HG03439 (cell line): ENCODE measurements around the gene SEC23A.
"Not testable (repeated sequence)": the region's sequence is repeated elsewhere in the genome, so short reads cannot be mapped to it uniquely, and the experiment has no call there.

Experiments used
- ATAC-seq: cut with Tn5 transposase; IDR thresholded peaks from one replicate; pipeline ENCODE4 v1.9.1; 2021; ENCODE audit warnings: mild to moderate bottlenecking, moderate library complexity; ENCODE audit not compliant: unreplicated experiment

The SEC23A gene

GRCh38 chr14:39034481-39035296, 68.3 kb downstream of the SEC23A start:
- ATAC-seq, result no peak

- ATAC-seq, result no peak
Observed at GRCh38 chr14:39033371-39033770, 69.7 kb downstream of the SEC23A start.

DNA sequence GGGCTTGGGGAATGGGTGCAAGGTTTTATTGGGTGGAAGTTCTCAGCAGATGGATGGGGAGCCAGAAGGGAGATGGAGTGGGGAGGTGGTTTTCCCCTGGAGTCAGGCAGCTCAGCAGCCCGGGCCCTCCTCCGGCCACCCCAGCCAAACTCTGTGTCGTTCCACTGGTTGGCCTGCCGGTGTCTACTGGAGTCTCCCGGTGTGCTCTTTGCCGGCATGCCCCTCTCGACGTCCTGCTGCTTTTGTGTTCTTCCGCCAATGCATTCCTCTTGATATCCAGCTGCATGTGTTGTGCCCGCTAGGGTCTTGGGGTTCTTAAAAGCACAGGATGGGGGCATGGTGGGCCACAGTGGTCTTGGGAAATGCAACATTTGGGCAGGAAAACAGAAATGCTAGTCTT, 72.8 kb downstream of the SEC23A start:
- ATAC-seq, result no peak

DNA sequence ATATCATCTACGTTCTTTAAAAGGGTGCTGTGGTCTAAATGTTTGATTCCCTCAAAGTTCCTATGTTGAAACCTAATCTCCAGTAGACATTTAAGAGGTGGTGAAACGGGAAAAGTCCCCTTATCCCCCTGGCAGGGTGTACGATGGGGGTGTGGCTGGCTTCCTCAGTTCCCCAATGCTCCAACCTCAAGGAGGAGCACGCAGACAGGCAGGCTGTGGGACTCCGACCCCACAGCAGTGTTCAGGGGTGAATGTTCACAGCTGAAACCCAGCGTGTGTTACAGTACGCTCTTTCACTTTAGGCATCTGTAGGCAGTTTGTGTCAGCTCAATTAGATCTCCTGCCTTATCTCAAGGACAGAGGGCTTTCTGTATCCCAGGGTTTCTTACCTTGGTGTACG, 73.2 kb downstream of the SEC23A start:
- no peak for ATAC-seq

GRCh38 chr14:39028620-39029019, 74.4 kb downstream of the SEC23A start:
- no peak for ATAC-seq

- ATAC-seq, result no peak
Observed at GRCh38 chr14:39025810-39026627, 77.0 kb downstream of the SEC23A start.

- no peak for ATAC-seq
Observed at GRCh38 chr14:39025250-39025809, 77.7 kb downstream of the SEC23A start.

- ATAC-seq, result no peak
Observed at GRCh38 chr14:39023939-39024871, 78.8 kb downstream of the SEC23A start.

DNA sequence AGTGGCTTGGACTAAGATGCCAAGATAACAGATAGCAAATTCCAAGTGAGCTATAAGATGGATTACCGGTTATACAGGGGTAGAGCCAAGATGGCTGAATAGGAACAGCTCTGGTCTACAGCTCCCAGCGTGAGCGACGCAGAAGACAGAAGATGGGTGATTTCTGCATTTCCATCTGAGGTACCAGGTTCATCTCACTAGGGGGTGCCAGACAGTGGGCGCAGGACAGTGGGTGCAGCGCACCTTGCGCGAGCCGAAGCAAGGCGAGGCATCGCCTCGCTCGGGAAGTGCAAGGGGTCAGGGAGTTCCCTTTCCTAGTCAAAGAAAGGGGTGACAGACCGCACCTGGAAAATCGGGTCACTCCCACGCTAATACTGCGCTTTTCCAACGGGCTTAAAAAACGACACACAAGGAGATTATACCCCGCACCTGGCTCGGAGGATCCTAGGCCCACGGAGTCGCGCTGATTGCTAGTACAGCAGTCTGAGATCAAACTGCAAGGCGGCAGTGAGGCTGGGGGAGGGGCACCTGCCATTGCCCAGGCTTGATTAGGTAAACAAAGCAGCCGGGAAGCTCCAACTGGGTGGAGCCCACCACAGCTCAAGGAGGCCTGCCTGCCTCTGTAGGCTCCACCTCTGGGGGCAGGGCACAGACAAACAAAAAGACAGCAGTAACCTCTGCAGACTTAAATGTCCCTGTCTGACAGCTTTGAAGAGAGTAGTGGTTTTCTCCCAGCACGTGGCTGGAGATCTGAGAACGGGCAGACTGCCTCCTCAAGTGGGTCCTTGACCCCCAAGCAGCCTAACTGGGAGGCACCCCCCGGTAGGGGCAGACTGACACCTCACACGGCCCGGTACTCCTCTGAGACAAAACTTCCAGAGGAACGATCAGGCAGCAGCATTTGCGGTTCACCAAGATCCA, 85.7 kb downstream of the SEC23A start:
- not testable (repeated sequence) for ATAC-seq

DNA sequence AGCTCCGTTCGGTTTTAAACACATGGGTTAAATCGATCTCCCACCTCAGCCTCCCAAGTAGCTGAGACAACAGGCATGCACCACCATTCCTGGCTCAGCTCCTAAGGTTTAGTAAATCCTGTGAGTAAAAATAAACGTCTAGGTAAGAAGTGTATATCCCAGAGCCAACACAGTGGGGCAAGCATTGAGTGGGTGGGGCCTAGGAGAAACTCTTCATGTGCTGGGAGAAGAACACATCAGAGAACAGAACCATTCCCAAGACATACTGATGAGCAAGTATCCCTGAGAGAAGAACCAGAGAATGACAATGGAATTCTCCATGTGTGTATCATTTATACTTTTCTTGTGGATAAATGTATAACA, 86.3 kb downstream of the SEC23A start:
- no peak for ATAC-seq

- ATAC-seq, result no peak
Observed at GRCh38 chr14:39015964-39016577, 87.0 kb downstream of the SEC23A start.

DNA sequence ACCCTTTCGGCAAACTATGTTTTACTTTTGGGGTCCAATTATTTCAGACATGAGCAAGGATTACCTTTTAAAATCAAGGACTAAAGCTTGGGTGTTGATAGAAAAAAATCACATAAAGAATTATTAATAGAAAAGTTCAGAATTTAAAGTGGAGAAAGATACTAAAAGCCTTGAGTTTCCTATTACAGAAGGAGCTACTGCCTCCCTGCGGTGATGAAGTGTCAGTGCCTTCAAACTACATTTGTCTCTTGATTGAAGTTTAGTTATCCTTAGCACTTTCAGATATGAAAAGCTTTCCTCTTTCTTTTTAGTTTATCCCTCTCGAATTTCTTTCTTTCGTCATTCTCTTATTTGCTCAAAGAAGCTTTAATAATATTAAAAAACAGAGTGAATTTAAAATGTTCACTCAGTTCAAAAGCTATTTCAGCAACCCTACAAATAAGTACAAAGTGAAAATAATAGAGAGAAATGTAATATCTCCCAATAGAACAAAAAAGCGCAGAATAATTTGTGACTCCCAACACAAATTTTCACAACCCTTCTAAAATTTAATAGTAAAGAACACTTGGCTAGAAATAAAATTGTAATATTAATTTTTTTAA, 87.6 kb downstream of the SEC23A start:
- ATAC-seq, result no peak

- no peak for ATAC-seq
Observed at GRCh38 chr14:39014460-39014859, 88.6 kb downstream of the SEC23A start.

- ATAC-seq, result not testable (repeated sequence)
Observed at GRCh38 chr14:39008965-39009364, 94.1 kb downstream of the SEC23A start.

DNA sequence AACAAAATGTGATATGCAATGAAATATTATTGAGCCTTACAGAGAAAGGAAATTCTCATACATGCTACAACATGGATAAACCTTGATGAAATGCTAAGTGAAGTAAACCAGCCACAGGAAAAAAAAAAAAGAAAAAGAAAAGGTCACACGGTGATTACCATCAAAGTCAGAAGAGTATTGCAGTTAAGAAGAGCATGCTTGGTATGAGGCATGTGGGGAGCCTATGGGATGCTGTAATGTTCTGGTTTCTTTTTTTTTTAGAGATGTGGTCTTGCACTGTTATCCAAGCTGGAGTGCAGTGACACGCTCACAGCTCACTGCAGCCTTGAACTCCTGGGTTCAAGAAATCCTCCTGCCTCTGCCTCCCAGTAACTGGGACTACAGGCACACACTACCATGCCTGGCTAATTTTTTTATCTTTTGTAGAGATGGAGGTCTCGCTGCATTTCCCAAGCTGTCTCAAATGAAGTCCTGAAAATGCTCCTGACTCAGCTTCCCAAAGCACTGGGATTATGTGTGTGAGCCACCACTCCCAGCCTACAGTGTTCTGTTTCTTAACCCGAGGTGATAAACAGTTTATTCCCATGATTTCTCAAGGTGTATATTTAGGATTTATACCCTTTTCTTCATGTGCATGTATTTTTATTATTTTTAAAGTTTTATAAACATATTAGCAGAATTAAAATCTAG, 96.2 kb downstream of the SEC23A start:
- ATAC-seq, result no peak

- no peak for ATAC-seq
Observed at GRCh38 chr14:39005044-39005880, 97.8 kb downstream of the SEC23A start.

DNA sequence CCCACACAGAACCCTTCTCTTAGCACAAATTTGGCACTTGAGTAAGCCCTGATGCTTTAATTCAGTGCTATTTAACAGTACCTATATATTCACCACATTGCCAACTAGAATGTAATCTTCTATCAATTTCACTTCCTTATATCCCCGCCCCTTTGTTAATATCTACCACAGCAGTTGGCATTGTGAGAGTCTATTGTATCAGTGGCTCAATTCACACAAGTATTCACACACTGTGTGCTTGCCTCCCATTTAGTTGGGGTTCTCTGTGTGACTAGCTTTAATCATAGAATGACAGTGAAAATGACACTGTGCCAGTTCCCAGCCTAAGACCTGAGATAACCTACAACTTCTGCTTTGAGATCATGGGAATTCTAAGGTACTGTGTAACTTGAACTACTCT, 103.1 kb downstream of the SEC23A start:
- ATAC-seq, result no peak
